Measurements from ENCODE around the gene CABP1. TPM values are rescaled to one million over a fixed set of nuclear protein-coding genes. Genes with fewer than 3 reads are reported as not detected.

Gene CABP1
- total RNA-seq, 1 experiment from 2014 or later, result 3.0 TPM

DNA sequence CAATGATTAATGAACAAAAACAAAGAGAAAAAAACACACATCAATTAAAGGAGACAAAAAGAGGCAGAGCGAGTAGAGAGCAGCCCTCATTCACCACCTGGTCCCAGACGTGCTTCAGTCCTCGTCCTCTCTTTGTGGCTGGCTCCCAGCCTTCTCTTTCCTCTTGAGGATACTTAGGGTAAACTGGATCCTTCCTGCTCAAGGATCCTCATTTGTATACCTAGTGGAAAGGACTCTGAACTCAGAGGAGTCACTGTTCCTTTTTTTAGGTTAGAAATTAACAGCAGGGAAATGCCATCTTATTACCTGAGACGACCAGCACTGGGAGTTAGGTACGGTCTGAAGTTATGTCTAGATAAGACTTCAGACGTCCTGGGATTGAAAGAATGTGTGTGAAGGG lies 56.2 kb downstream of the CABP1 start:
- H3K27me3 Mint-ChIP-seq (ENCODE audit: low read depth), result no peaks in the 10 kb centered on the region
- Histone ChIP-seq H4K5ac (ENCODE audit: insufficient read length, low read depth, low read length) (no peak overlapping the region), H2BK120ac (ENCODE audit: low read depth, low read length, poor library complexity, severe bottlenecking) (no peak overlapping the region), H4K20me1 (ENCODE audit: control insufficient read depth, insufficient read depth, insufficient read length) (no peaks in the 10 kb centered on the region), H3K4me2 (ENCODE audit: insufficient read depth, insufficient read length, low read length) (no peak overlapping the region), H3K56ac (ENCODE audit: insufficient read length, low read depth, low read length) (no peak overlapping the region), H3K23ac (ENCODE audit: insufficient read length, low read depth, low read length) (no peak overlapping the region), H4K8ac (replicated peaks; ENCODE audit: insufficient read length, low read depth, low read length) (no peak overlapping the region), H3K27me3 (ENCODE audit: insufficient read depth, low read length) (no peaks in the 10 kb centered on the region), H3K27ac (ENCODE audit: insufficient read length, low read depth, low read length) (no peak overlapping the region), H2AFZ (ENCODE audit: low read length) (no peak overlapping the region), H3K4ac (ENCODE audit: low read depth, low read length) (no peak overlapping the region), H3K9ac (ENCODE audit: extremely low read depth, insufficient read length, low read length) (no peak overlapping the region), H3K18ac (ENCODE audit: insufficient read length, low read depth, low read length) (no peak overlapping the region), H3K4me1 (ENCODE audit: insufficient read depth, low read length) (no peaks in the 10 kb centered on the region), H2BK5ac (ENCODE audit: insufficient read length, low read length) (no peak overlapping the region), H3K79me1 (ENCODE audit: insufficient read depth, low read depth, low read length, poor library complexity, severe bottlenecking) (no peaks in the 10 kb centered on the region), H3K14ac (ENCODE audit: insufficient read depth, low read length) (no peak overlapping the region), H2BK20ac (ENCODE audit: low read depth, low read length, poor library complexity, severe bottlenecking) (no peak overlapping the region), H3K79me2 (ENCODE audit: insufficient read depth, low read length) (no peaks in the 10 kb centered on the region), H3K9me3 (ENCODE audit: control insufficient read depth, low read depth, low read length) (no peaks in the 10 kb centered on the region), H3T11ph (ENCODE audit: low read length) (no peak overlapping the region), H4K91ac (ENCODE audit: insufficient read length, low read depth, low read length) (no peak overlapping the region), H2AK5ac (ENCODE audit: insufficient read length, low read length) (no peak overlapping the region), H2BK12ac (ENCODE audit: insufficient read length, low read depth, low read length) (no peak overlapping the region), H3K23me2 (ENCODE audit: insufficient read length, low read depth, low read length, poor library complexity, severe bottlenecking) (no peaks in the 10 kb centered on the region), H2BK15ac (ENCODE audit: low read depth, low read length) (no peak overlapping the region)
- no peak overlapping the region for H3K4me3 Mint-ChIP-seq
- H3K9me3 Mint-ChIP-seq, result no peaks in the 10 kb centered on the region
- H3K36me3 Mint-ChIP-seq (ENCODE audit: insufficient read depth in 1 of 3, low read depth in 3 of 3), result peaks cover 47 to 76% (median 71%) of the 10 kb centered on the region in 3 experiments; a peak in 6 of 7 replicates
- peaks cover 28% of the 10 kb centered on the region in 2 experiments for H3K4me1 Mint-ChIP-seq
- 0 out of 7 replicates have a peak overlapping the region, but pooled peaks of 1 of the 3 experiments have one; percentile 8 for H3K27ac Mint-ChIP-seq
- WGBS (ENCODE audit: extremely low coverage, insufficient read length, low lambda C conversion rate), result 100% methylated on average over 1 of the region's 6 CpGs
- TF ChIP-seq, protein P1, sequence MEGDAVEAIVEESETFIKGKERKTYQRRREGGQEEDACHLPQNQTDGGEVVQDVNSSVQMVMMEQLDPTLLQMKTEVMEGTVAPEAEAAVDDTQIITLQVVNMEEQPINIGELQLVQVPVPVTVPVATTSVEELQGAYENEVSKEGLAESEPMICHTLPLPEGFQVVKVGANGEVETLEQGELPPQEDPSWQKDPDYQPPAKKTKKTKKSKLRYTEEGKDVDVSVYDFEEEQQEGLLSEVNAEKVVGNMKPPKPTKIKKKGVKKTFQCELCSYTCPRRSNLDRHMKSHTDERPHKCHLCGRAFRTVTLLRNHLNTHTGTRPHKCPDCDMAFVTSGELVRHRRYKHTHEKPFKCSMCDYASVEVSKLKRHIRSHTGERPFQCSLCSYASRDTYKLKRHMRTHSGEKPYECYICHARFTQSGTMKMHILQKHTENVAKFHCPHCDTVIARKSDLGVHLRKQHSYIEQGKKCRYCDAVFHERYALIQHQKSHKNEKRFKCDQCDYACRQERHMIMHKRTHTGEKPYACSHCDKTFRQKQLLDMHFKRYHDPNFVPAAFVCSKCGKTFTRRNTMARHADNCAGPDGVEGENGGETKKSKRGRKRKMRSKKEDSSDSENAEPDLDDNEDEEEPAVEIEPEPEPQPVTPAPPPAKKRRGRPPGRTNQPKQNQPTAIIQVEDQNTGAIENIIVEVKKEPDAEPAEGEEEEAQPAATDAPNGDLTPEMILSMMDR (conservative IDR thresholded peaks at IDR 0.05), result no peak
- no peak for DNase-seq
